Keratinocyte (primary cell): Measurements from ENCODE around the gene RAI14. TPM values are rescaled to one million over a fixed set of nuclear protein-coding genes. Genes with fewer than 3 reads are reported as not detected.

Experiments used
- DNase-seq: peaks from one replicate; pipeline ENCODE4 v3.0.0-alpha.2; 2011; ENCODE audit warnings: low read depth, missing footprints, low spot score
- FAIRE-seq: peaks from 2 replicates; lab custom pipeline; 2011; peaks lifted over from hg19 to GRCh38; lab: Jason Lieb, UNC
- H2AFZ ChIP-seq: 2 replicates; pipeline ENCODE4 v1.6.0; 2012; ENCODE audit warnings: low read length, control low read depth, inconsistent platforms; ENCODE audit not compliant: control insufficient read depth
- H3K27ac ChIP-seq: 2 replicates; pipeline ENCODE4 v1.5.1; 2011; ENCODE audit warnings: low read length; ENCODE audit not compliant: control insufficient read depth, insufficient read depth
- H3K27me3 ChIP-seq: 3 replicates; pipeline ENCODE4 v1.6.0; 2011; ENCODE audit warnings: low read length; ENCODE audit not compliant: control insufficient read depth, insufficient read depth; ENCODE audit errors: extremely low read depth
- H3K36me3 ChIP-seq, 2 experiments: 2 replicates in 1 of 2; 3 replicates in 1 of 2; pipeline ENCODE4 v1.5.1; 2011; ENCODE audit warnings: low read length in 2 of 2, mild to moderate bottlenecking in 1 of 2; ENCODE audit not compliant: control insufficient read depth in 2 of 2, insufficient read depth in 2 of 2; ENCODE audit errors: extremely low read depth in 1 of 2
- H3K4me1 ChIP-seq: 3 replicates; pipeline ENCODE4 v1.5.1; 2011; ENCODE audit warnings: low read length; ENCODE audit not compliant: control insufficient read depth, insufficient read depth; ENCODE audit errors: extremely low read depth
- H3K4me2 ChIP-seq: 3 replicates; pipeline ENCODE4 v1.6.0; 2011; ENCODE audit warnings: low read depth, low read length; ENCODE audit not compliant: control insufficient read depth, insufficient read depth; ENCODE audit errors: extremely low read depth
- H3K4me3 ChIP-seq, 3 experiments: fragments of 200-600 bp in 1 of 3; sonication (generic) in 1 of 3; 2 replicates in 2 of 3; 3 replicates in 1 of 3; pipeline ENCODE4 v1.5.1; 2011 to 2016; ENCODE audit warnings: low read length in 3 of 3, mild to moderate bottlenecking in 3 of 3, control low read depth in 2 of 3, inconsistent platforms in 1 of 3, low read depth in 1 of 3, mixed read lengths in 1 of 3, mixed run types in 1 of 3, moderate library complexity in 1 of 3; ENCODE audit not compliant: control insufficient read depth in 2 of 3, insufficient read depth in 2 of 3; ENCODE audit errors: extremely low read depth in 1 of 3
- H3K79me2 ChIP-seq: 2 replicates; pipeline ENCODE4 v1.6.0; 2012; ENCODE audit warnings: low read length; ENCODE audit not compliant: control insufficient read depth, insufficient read depth
- H3K9ac ChIP-seq: 3 replicates; pipeline ENCODE4 v1.6.0; 2011; ENCODE audit warnings: low read length; ENCODE audit not compliant: control insufficient read depth, insufficient read depth; ENCODE audit errors: extremely low read depth
- H3K9me1 ChIP-seq: 3 replicates; pipeline ENCODE4 v1.6.0; 2011; ENCODE audit warnings: low read length; ENCODE audit not compliant: control insufficient read depth, insufficient read depth; ENCODE audit errors: extremely low read depth
- H3K9me3 ChIP-seq: 2 replicates; pipeline ENCODE4 v1.5.1; 2012; ENCODE audit warnings: low read depth, low read length; ENCODE audit not compliant: control insufficient read depth
- H4K20me1 ChIP-seq: 3 replicates; pipeline ENCODE4 v1.6.0; 2011; ENCODE audit warnings: low read length; ENCODE audit not compliant: control insufficient read depth, insufficient read depth; ENCODE audit errors: extremely low read depth
- CTCF ChIP-seq, 3 experiments: IDR thresholded peaks in 1 of 3; conservative IDR thresholded peaks in 1 of 3; optimal IDR thresholded peaks in 1 of 3; 2 replicates in 2 of 3; 3 replicates in 1 of 3; pipeline versions ENCODE3 to v1.5.1; 2011; ENCODE audit warnings: low read length in 3 of 3, mild to moderate bottlenecking in 3 of 3, moderate library complexity in 2 of 3, control low read depth in 1 of 3, inconsistent platforms in 1 of 3; ENCODE audit not compliant: insufficient read depth in 2 of 3; ENCODE audit errors: extremely low read depth in 1 of 3
- EZH2 ChIP-seq: IDR thresholded peaks from one replicate; pipeline ENCODE4 v1.6.1; 2012; ENCODE audit warnings: inconsistent platforms, mild to moderate bottlenecking, low read length, moderate library complexity
- dilution Hi-C: fragments of 300-500 bp; cut with MboI; formaldehyde crosslinking; loops from one replicate; pipeline ENCODE4 v1.7.0; 2020; ENCODE audit warnings: low sequenced_read_pairs; ENCODE audit not compliant: extremely low pct_ligation_motif_present
- polyA plus RNA-seq, 5 experiments: library from polyadenylated mRNA; depleted of rRNA in 3 of 5; stranded (reverse) in 3 of 5; stranded (forward) in 1 of 5; unstranded in 1 of 5; fragments of >200 nt; gene quantifications; 1 replicate in 1 of 5; 2 replicates in 3 of 5; 3 replicates in 1 of 5; pipeline versions ENCODE4 v1.2.1 to v1.2.3, GENCODE V29; 2011 to 2012; ENCODE audit warnings: missing spikeins in 2 of 5, low read depth in 1 of 5, low replicate concordance in 1 of 5

RAI14 gene
- polyA plus RNA-seq, 1 donor (not counting 4 experiments of a cell fraction or from before 2014, with no cell fraction given) = 31.4 TPM

GRCh38 chr5:34755926-34756325 lies 99.8 kb downstream of the RAI14 start:
- Histone ChIP-seq H3K9ac (no peak overlapping the region), H3K9me3 (no peaks in the 10 kb centered on the region), H3K9me1 (no peaks in the 10 kb centered on the region), H3K79me2 (no peaks in the 10 kb centered on the region), H3K4me3 (no peak overlapping the region), H3K4me1 (no peaks in the 10 kb centered on the region), H3K27ac (no peak overlapping the region), H2AFZ (no peak overlapping the region), H4K20me1 (no peaks in the 10 kb centered on the region), H3K36me3 (peaks cover 0 to 1% of the 10 kb centered on the region in 2 experiments), H3K27me3 (no peaks in the 10 kb centered on the region), H3K4me2 (no peak overlapping the region)
- FAIRE-seq (no peak), DNase-seq (no peak)
- TF ChIP-seq EZH2 (no peak), CTCF (optimal IDR thresholded peaks at IDR 0.05 in 1 of 3, IDR thresholded peaks at IDR 0.05 in 1 of 3, conservative IDR thresholded peaks at IDR 0.05 in 1 of 3; ENCODE audit: extremely low read depth in 1 of 3, insufficient read depth in 2 of 3, low read length in 3 of 3) (no peak)
- dilution Hi-C loops = no loop called here

- H2AFZ ChIP-seq = no peak overlapping the region
- H3K27ac ChIP-seq = no peak overlapping the region
- FAIRE-seq = no peak
- no peak overlapping the region for H3K4me2 ChIP-seq
- dilution Hi-C loops = no loop called here
- TF ChIP-seq CTCF (optimal IDR thresholded peaks at IDR 0.05 in 1 of 3, IDR thresholded peaks at IDR 0.05 in 1 of 3, conservative IDR thresholded peaks at IDR 0.05 in 1 of 3; ENCODE audit: extremely low read depth in 1 of 3, insufficient read depth in 2 of 3, low read length in 3 of 3) (no peak), EZH2 (no peak)
- peaks cover 0 to 1% of the 10 kb centered on the region in 2 experiments for H3K36me3 ChIP-seq
- no peaks in the 10 kb centered on the region for H3K9me3 ChIP-seq
- H3K27me3 ChIP-seq = no peaks in the 10 kb centered on the region
- no peaks in the 10 kb centered on the region for H3K9me1 ChIP-seq
- no peaks in the 10 kb centered on the region for H4K20me1 ChIP-seq
- no peak for DNase-seq
- H3K9ac ChIP-seq = no peak overlapping the region
- no peak overlapping the region for H3K4me3 ChIP-seq
- H3K79me2 ChIP-seq = no peaks in the 10 kb centered on the region
- no peaks in the 10 kb centered on the region for H3K4me1 ChIP-seq
Measured at GRCh38 chr5:34756781-34757624, 100.9 kb downstream of the RAI14 start.
